SHP77 treated with DMSO at 0.1 percent for 48 hours (cell line): ENCODE measurements around the gene CELF4.

Experiments
- DNase-seq: peaks from one replicate; lab custom pipeline; 2025; lab: John Stamatoyannopoulos, UW

CELF4 gene

GRCh38 chr18:37565101-37565976, at the start of gene CELF4:
CELF4 (minus strand) TSS chr18:37565798.
- peak; percentile 49 for DNase-seq

GRCh38 chr18:37613253-37613565, 47.6 kb upstream of the CELF4 start:
- DNase-seq, result no peak

GRCh38 chr18:37612524-37613252, 47.1 kb upstream of the CELF4 start:
- DNase-seq, result no peak

- DNase-seq, result no peak
Observed at GRCh38 chr18:37611614-37612279, 46.1 kb upstream of the CELF4 start.

- no peak for DNase-seq
Observed at GRCh38 chr18:37608876-37609275, 43.3 kb upstream of the CELF4 start.

- DNase-seq, result no peak
Observed at GRCh38 chr18:37607281-37607680, 41.7 kb upstream of the CELF4 start.

GRCh38 chr18:37604032-37604431, 38.4 kb upstream of the CELF4 start:
- DNase-seq, result no peak

GRCh38 chr18:37598966-37599896, 33.6 kb upstream of the CELF4 start:
- DNase-seq, result no peak

- DNase-seq, result no peak
Observed at GRCh38 chr18:37598396-37598795, 32.8 kb upstream of the CELF4 start.

GRCh38 chr18:37590346-37590745, 24.7 kb upstream of the CELF4 start:
- DNase-seq, result no peak

- DNase-seq, result no peak
Observed at GRCh38 chr18:37588289-37588688, 22.7 kb upstream of the CELF4 start.

- DNase-seq, result no peak
Observed at GRCh38 chr18:37586656-37587225, 21.1 kb upstream of the CELF4 start.

- no peak for DNase-seq
Observed at GRCh38 chr18:37584952-37585695, 19.5 kb upstream of the CELF4 start.

GRCh38 chr18:37584217-37584616, 18.6 kb upstream of the CELF4 start:
- no peak for DNase-seq

GRCh38 chr18:37582261-37582660, 16.7 kb upstream of the CELF4 start:
- no peak for DNase-seq

GRCh38 chr18:37578886-37579513, 13.4 kb upstream of the CELF4 start:
- DNase-seq, result no peak

- no peak for DNase-seq
Observed at GRCh38 chr18:37578182-37578678, 12.6 kb upstream of the CELF4 start.

- DNase-seq, result no peak
Observed at GRCh38 chr18:37577051-37577611, 11.5 kb upstream of the CELF4 start.

- DNase-seq, result no peak
Observed at GRCh38 chr18:37575646-37576045, 10.0 kb upstream of the CELF4 start.

- DNase-seq, result no peak
Observed at GRCh38 chr18:37574113-37574512, 8.5 kb upstream of the CELF4 start.
